Epidermal melanocyte (primary cell): ENCODE data around the gene ADGRA1.
"Not testable (repeated sequence)": the region's sequence is repeated elsewhere in the genome, so short reads cannot be mapped to it uniquely, and the experiment has no call there.

Source experiments
- DNase-seq: peaks from one replicate; pipeline ENCODE4 v3.0.0; 2011; ENCODE audit warnings: low spot score; ENCODE audit not compliant: insufficient read length

ADGRA1 gene

GRCh38 chr10:133110133-133110532, 22.4 kb downstream of the ADGRA1 start:
- no peak for DNase-seq

GRCh38 chr10:133110609-133111275, 23.0 kb downstream of the ADGRA1 start:
- no peak for DNase-seq

GRCh38 chr10:133111640-133112039, 23.9 kb downstream of the ADGRA1 start:
- DNase-seq: not testable (repeated sequence)

DNA sequence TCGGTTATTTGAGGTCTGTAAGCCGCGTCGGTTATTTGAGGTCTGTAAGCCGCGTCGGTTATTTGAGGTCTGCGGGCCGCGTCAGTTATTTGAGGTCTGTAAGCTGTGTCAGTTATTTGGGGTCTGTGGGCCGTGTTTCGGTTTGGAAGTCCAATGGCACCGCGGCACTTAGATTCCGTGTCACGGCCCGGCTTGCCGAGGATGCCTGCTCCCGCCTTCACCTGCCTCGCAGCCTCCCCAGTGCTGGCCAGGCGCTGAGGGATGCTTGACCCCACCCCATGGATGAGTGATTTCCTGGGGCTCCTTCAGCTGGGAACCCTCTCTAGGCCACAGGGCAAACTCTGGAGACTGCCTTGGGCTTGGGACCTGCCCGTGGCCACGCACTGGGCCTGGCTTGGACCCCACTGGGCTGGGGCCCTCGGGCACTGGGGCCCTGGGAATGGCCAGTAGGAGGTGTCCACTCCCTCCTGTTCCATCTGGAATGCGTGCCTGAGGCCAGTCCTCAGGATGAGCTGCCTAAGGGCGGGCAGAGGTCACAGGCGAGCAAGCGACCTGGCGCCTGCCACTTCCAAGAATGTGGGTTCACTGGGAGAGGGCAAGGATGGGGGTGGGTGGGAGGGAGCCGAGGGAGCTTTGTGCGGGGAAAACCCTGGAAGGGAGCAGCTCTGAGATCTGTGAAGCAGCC, 25.6 kb downstream of the ADGRA1 start:
- no peak for DNase-seq

GRCh38 chr10:133113847-133114246, 26.1 kb downstream of the ADGRA1 start:
- no peak for DNase-seq

DNA sequence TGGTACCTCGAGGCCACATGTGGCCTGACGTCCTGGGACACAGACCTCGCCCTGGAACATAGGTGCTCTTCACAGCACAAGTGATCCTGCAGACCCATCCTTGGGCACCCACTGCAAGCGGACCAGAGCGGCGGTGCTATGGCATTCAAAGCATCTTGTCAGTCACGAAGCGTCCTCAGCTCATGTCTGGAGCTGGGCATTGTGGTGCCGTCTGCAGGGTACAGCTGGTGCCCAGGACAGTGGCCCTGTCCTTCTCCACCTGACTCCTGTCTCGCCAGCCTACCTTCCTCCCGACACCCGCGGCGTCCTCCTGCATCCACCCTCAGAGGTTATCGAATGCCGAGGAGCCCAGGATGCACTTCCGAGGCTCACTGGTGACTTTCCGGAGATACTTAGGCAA, 26.5 kb downstream of the ADGRA1 start:
- no peak for DNase-seq

DNA sequence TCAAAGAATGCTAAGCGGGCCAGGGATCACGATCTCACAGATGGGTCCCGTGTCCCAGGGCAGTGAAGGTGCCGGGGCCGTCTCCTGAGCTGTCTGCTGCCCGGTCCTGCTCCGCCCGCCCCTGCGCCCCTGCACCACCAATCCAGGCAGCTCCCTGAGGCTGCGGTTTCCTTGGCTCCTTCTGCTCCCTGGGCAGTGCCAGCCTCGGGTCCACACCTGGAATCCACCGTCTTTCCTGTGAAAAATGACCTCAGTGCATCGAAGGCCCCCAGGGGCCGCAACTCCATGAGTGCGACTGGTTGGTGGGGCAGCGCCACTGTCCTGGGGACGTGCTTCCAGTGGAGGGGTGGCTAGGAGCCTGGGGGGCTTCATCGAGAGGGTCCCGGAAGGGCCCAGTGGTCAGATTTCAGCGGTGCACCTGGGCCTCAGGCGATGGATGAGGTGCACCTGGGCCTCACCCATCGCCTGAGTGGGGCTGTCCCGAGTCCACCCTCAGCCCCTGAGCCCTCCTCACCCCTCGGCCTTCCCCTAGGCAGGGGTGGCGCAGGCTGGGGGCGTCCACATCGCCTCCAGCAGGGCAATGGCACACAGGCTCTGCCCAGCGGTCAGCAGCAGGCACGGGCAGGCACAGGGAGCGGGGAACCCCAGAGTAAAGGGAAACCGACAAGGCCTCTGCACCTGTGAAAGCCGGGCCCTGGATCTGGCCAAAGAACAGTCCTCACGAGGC, 27.2 kb downstream of the ADGRA1 start:
- DNase-seq: no peak

GRCh38 chr10:133115453-133115842, 27.7 kb downstream of the ADGRA1 start:
- DNase-seq: no peak

GRCh38 chr10:133115976-133116375, 28.3 kb downstream of the ADGRA1 start:
- DNase-seq: no peak

DNA sequence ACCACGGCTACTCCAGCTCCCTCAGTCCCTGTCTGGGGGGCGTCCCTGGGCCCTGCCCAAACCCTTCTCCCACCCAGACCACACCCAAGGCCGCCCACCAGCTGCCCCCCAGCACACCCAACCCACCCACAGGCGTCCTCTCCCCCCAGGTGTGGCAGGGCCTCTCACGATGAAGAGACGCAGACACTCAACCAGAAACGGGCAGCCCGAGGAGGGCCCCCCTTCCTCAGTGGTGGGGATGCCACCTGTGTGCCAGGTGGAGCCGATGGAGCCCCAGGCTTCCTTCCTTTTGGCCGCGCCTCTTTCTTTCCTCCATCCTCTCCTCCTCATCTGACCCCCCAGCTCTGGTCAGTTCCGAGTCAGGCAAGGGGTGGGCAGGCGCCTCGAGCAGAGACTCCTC, 28.7 kb downstream of the ADGRA1 start:
- DNase-seq: no peak

- no peak for DNase-seq
These were observed 29.4 kb downstream of the ADGRA1 start for GRCh38 chr10:133117036-133117687.

DNA sequence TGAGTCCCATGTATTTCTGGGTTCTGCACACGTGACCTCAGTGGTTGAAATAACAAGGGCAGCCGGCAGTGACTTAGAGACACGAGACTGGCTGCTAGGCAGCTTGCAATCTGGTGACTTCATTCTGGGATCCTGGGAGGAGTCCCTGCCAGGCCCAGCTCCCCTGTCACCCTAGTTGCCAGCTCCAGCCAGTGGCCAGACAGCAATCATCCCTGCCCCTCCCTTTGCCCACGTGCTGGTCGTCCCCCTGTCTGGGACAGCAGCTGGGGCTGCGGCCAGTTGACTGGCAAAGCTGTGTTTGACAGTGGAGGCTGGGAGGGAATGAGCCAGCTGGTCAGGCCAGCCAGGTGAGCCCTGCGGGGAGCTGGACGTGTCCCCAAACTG, 30.0 kb downstream of the ADGRA1 start:
- no peak for DNase-seq

GRCh38 chr10:133121479-133121878, 33.8 kb downstream of the ADGRA1 start:
- DNase-seq: no peak

DNA sequence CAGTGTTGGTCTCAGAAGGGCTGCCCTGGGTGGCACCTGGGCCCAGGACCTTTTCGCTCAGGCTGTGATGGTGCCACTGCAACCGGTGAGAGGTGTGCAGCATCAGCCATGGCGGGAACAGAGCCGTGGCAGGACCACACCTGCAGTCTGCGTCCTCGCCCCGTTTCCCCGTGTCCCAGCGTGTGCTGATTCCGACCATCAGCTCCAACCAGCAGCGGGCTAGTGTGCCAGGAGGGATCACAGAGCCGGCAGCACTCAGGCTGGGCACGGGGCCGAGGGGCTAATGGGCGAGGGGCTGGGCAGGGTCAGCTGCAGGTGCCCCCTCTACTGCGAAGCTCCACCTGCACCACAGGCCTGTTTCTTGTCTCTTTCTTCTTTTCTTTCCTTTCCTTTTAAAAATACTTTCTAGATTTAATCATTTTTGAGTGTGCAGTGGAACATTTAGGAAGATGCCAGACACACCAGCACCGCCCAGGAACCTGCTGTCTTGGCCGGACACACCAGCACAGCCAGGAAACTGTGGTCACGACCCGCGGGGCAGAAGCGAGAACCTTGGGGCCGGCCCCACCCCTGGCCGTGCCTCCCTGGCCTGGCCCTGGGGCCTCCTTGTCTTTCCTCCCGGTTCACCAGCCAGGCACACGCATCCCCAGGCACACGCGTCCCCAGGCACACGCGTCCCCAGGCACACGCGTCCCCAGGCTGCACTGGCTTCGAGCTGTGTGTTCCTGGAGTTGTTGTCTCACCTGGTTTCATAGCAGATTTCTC, 34.6 kb downstream of the ADGRA1 start:
- no peak for DNase-seq

GRCh38 chr10:133123050-133123745, 35.5 kb downstream of the ADGRA1 start:
- no peak for DNase-seq

DNA sequence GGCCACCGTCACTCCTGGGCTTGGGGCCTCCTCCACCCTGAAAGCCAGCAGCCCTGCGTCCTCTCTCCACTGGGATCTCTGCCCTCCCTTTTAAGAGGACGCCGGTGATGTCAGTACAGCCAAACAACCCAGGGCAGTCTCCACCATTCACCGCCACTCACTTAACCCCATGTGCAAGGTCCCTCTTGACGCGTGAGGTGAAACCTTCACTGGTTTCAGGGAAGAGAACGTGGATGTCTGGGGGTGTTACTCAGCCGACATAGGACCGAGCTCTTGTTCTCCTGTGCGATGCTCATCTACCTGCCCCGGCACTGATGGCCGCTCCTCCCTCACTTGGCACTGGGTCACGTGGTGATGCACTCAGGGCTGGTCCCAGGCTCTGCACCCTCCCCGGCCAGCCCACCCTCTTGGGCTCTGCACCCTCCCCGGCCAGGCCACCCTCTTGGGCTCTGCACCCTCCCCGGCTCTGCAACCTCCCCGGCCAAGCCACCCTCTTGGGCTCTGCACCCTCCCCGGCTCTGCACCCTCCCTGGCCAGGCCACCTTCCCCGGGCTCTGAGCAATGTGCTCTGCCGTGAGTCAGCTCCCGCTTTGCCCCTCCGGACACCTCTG, 36.1 kb downstream of the ADGRA1 start:
- DNase-seq: no peak

- DNase-seq: no peak
These were observed 36.9 kb downstream of the ADGRA1 start for GRCh38 chr10:133124357-133125211.

DNA sequence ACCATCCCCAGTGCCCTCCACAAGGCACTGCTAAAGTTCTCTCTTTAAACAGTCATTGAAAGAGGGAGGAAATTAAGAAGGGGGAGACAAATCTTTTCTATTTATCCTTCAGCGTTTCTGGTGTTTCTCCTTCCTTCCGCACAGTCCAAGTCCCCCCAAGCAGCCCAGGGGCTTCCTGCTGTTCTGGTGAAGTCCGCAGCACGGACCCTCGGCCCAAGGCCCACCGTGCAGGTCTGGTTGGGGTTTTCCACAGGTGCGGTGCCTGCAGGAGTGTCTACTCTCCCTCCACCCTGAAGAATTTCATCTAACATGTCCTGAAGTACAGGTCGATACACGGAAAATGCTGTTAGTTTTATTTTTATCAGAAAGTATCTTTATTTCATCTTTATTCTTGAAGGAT, 38.2 kb downstream of the ADGRA1 start:
- DNase-seq: no peak
